ENCODE measurements around the gene SLC35F3. TPM values are rescaled to one million over a fixed set of nuclear protein-coding genes. Genes with fewer than 3 reads are reported as not detected.

SLC35F3 gene
- total RNA-seq, 1 donor from 2014 or later = not detected

DNA sequence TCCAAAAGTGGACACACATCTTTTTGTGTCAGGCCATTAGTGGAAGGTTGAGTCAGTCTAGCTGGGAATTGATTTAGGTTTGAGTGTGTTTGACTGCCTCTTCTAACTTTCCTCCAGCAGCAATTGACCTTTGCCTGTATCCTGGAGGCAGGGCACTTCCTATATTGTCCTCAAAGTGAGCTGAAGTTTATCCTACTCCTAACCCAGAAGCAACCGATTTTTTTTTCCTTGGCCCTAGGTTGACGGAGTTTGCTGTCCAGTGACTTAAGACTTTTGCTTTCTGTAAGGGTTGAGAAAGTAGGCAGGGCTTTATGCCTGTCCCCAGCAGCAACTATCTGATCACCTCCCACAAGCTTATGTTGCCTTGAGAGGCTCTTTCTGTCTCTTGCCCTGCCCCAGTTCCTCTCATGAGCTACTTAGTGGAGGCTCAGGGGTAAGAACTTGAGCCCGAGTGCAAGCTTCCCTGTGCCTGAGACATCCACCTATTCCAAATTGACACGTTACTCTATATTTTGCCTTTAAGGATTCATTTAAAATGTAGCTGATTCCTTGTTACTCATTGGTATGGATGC lies 30.9 kb downstream of the SLC35F3 start:
- H3K9me3 ChIP-seq (replicated peaks) = no peaks in the 10 kb centered on the region
- H3K4me3 ChIP-seq = no peak overlapping the region
- no peak for DNase-seq
- TF ChIP-seq, protein P1, sequence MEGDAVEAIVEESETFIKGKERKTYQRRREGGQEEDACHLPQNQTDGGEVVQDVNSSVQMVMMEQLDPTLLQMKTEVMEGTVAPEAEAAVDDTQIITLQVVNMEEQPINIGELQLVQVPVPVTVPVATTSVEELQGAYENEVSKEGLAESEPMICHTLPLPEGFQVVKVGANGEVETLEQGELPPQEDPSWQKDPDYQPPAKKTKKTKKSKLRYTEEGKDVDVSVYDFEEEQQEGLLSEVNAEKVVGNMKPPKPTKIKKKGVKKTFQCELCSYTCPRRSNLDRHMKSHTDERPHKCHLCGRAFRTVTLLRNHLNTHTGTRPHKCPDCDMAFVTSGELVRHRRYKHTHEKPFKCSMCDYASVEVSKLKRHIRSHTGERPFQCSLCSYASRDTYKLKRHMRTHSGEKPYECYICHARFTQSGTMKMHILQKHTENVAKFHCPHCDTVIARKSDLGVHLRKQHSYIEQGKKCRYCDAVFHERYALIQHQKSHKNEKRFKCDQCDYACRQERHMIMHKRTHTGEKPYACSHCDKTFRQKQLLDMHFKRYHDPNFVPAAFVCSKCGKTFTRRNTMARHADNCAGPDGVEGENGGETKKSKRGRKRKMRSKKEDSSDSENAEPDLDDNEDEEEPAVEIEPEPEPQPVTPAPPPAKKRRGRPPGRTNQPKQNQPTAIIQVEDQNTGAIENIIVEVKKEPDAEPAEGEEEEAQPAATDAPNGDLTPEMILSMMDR (IDR thresholded peaks at IDR 0.05; ENCODE audit: borderline replicate concordance) = no peak
- no peaks in the 10 kb centered on the region for H3K4me1 ChIP-seq
- H3K27ac ChIP-seq (replicated peaks) = no peak overlapping the region
- peaks cover 21% of the 10 kb centered on the region for H3K27me3 ChIP-seq (ENCODE audit: low read depth)
- H3K36me3 ChIP-seq = no peaks in the 10 kb centered on the region
- intact Hi-C loops (cut with micrococcal nuclease) = no loop called here

DNA sequence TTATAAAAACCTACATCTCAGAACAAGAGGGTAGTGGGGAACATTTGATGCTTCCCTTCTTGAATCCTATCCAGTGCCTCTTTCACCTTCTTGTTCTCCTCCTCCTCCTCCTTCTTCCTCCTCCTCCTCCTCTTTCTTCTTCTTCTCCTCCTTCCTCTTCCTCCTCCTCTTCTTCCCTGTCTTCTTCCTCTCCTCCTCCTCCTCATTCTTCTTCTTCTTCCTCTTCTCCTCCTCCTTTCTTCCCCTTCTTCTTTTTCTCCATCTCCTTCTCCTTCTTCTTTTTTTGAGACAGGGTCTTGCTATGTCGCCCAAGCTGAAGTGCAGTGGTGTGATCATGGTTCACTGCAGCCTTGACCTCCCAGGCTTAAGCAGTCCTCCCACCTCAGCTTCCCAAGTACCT lies 31.9 kb downstream of the SLC35F3 start:
- H3K27me3 ChIP-seq (ENCODE audit: low read depth) = peaks cover 21% of the 10 kb centered on the region
- no peaks in the 10 kb centered on the region for H3K36me3 ChIP-seq
- TF ChIP-seq, protein P1 (IDR thresholded peaks at IDR 0.05; ENCODE audit: borderline replicate concordance) = no peak
- no peaks in the 10 kb centered on the region for H3K9me3 ChIP-seq (replicated peaks)
- DNase-seq = no peak
- H3K4me3 ChIP-seq = no peak overlapping the region
- intact Hi-C loops (cut with micrococcal nuclease) = no loop called here
- H3K27ac ChIP-seq (replicated peaks) = no peak overlapping the region
- no peaks in the 10 kb centered on the region for H3K4me1 ChIP-seq

DNA sequence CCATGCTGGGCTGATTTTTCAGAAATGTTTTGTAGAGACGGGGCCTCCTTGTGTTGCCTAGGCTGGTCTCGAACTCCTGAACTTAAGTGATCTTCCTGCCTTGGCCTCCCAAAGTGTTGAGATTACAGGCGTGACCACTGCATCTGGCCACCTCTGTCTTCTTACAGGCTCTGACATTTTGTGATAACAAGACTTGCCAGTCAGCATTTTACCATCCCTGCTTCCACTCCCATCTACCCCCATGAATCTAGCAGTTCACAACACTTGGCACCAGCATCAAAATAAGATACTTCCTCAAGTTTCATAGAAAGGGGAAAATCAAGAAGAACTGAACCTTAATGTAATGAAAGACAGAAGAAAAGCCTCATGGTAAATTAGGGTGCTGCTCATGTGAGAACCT lies 32.4 kb downstream of the SLC35F3 start:
- no peaks in the 10 kb centered on the region for H3K36me3 ChIP-seq
- peaks cover 21% of the 10 kb centered on the region for H3K27me3 ChIP-seq (ENCODE audit: low read depth)
- no peaks in the 10 kb centered on the region for H3K9me3 ChIP-seq (replicated peaks)
- no peak overlapping the region for H3K4me3 ChIP-seq
- H3K27ac ChIP-seq (replicated peaks) = no peak overlapping the region
- no peaks in the 10 kb centered on the region for H3K4me1 ChIP-seq
- TF ChIP-seq, protein P1 (IDR thresholded peaks at IDR 0.05; ENCODE audit: borderline replicate concordance) = no peak
- no peak for DNase-seq
- intact Hi-C loops (cut with micrococcal nuclease) = no loop called here

DNA sequence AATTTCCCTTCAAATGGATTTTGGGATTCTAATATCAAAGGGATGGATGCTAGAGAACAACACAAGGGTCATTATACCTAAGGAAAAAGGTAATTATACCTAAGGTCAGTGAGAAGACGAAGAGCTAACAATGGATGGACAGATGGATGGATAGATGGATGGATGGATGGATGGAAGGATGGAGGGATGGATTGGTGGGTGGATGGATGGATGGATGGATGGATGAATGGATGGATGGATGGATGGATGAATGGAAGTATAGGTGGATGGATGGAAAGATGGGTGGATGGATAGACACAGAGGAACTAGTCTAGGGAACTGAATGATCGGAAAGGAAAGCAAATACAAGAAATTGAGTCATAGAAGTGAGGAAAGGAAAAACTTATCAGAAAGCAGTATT lies 34.0 kb downstream of the SLC35F3 start:
- H3K27ac ChIP-seq (replicated peaks) = no peak overlapping the region
- DNase-seq = no peak
- TF ChIP-seq, protein P1 (IDR thresholded peaks at IDR 0.05; ENCODE audit: borderline replicate concordance) = no peak
- intact Hi-C loops (cut with micrococcal nuclease) = no loop called here
- peaks cover 21% of the 10 kb centered on the region for H3K27me3 ChIP-seq (ENCODE audit: low read depth)
- H3K9me3 ChIP-seq (replicated peaks) = no peaks in the 10 kb centered on the region
- H3K36me3 ChIP-seq = no peaks in the 10 kb centered on the region
- H3K4me3 ChIP-seq = no peak overlapping the region
- H3K4me1 ChIP-seq = no peaks in the 10 kb centered on the region

DNA sequence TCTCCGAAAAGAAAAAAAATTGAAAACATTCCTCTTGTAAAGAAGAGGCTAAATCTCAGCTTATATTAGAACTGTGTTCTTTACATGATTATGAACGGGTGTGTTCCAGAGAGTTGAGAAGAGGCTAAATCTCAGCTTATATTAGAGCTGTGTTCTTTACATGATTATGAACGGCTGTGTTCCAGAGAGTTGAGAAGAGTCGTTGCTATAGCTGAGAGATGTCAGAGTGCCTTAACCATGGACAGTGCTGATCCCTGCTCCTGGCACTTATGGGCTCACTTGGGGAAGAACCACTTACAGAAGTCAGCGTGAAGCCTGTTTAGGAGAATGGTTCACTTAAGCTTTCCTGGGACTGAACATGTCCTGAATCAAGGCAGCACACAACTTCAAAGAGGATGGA lies 35.0 kb downstream of the SLC35F3 start:
- no peak overlapping the region for H3K4me3 ChIP-seq
- intact Hi-C loops (cut with micrococcal nuclease) = no loop called here
- H3K36me3 ChIP-seq = no peaks in the 10 kb centered on the region
- no peak overlapping the region for H3K27ac ChIP-seq (replicated peaks)
- peaks cover 21% of the 10 kb centered on the region for H3K27me3 ChIP-seq (ENCODE audit: low read depth)
- no peaks in the 10 kb centered on the region for H3K4me1 ChIP-seq
- DNase-seq = no peak
- no peaks in the 10 kb centered on the region for H3K9me3 ChIP-seq (replicated peaks)
- TF ChIP-seq, protein P1 (IDR thresholded peaks at IDR 0.05; ENCODE audit: borderline replicate concordance) = no peak
